NCI-H2171 treated with DMSO at 0.1 percent for 48 hours (cell line): ENCODE measurements around the gene AGRN.
A peak's percentile ranks its signal among the peaks of the same experiment; 100 is the strongest.

ENCODE experiments used
- DNase-seq: peaks from one replicate; lab custom pipeline; 2025; lab: John Stamatoyannopoulos, UW

The AGRN gene

DNA sequence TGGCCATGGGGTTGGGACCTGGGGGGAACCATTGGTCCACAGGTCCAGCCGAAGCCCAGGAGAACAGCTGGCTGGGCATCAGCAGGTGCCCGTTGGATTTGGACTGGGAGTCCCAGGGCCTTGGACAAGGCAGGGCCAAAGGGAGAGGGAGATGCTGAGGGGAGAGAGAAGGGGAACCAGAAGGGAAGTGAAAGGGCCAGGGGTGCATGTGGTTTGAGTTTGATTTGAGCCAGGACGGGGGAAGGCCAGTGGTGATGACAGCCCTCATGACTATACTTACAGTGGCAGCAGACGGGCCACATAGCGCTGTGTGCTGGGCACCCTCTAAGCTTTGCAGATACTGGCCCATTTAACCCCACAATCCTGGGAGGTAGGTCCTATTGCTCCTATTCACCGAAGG lies 18.8 kb downstream of the AGRN start:
- DNase-seq, result no peak

DNA sequence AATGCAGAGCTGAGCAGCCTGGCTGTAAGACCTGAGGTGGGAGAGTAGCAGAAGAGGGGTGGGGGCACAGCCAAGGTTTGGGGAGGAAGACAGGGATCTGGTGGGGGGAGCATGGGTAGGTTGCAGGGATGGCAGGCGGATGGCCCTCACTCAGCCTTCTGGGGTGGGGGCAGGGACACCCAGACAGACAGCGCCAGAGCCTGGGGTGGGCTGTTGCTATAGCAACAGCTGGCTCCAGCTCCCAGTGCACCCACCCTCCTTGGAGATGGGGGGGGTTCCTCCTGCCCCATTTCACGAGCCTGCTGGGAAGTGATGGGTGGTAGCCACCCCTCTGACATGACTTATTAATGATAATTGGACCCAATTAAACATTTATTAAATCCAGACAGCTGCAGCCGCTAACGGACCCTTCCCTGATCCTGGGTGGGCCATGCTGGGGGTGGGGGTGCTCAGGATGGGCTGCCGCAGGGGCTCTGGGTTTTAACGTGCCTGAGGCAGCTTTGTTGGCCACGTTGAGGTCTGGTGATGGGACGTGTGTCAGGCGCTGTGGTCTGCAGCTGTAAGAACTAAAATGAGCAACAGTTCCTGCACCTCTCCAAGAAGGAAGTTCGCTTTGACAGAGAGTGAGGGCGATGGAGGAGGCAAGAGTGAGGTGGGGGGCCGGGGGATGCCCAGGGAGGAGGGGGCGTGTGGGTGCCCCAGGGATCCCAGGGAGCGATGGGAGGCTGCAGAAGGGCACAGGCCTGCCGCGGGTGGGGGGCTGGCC lies 19.4 kb downstream of the AGRN start:
- DNase-seq, result no peak

DNA sequence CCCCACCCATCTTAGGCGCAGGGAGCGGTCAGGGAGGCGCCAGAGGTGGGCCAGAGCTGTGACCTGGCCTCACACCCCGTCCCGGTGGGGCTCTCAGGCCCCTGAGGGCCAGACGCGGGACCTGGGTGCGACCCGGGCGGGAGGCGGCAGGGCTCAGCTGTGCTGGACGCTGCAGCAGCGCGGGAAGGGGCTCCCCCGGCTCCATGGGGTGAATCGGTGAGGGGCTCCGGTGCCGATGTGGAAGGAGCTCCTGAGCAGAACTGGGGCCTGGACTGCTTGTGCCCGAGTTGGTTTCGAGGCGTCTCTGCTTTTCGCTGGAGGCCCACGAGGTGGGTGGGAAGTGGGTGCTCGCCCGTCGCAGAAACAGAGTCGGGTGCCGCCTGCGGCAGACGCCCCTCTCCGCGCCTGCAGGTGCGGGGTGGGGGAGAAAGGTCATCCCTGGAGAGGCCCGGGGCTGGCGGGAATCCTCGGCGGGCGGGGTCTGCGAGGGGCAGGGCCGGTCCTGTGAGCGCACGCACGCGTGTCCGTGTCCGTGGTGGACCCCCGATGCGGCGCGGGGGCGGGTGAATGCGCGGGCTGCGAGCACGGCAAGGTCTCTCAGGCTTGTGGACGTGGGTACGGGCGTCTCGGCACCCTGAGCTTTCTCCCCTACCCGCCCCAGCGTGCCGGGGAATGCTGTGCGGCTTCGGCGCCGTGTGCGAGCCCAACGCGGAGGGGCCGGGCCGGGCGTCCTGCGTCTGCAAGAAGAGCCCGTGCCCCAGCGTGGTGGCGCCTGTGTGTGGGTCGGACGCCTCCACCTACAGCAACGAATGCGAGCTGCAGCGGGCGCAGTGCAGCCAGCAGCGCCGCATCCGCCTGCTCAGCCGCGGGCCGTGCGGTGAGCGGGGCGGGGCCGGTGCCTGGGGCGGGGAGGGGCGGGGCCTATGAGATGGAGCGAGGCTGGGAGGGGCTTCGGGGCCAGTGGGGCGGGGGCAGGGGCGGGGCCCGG lies 20.4 kb downstream of the AGRN start:
- peak; percentile 70 for DNase-seq

DNA sequence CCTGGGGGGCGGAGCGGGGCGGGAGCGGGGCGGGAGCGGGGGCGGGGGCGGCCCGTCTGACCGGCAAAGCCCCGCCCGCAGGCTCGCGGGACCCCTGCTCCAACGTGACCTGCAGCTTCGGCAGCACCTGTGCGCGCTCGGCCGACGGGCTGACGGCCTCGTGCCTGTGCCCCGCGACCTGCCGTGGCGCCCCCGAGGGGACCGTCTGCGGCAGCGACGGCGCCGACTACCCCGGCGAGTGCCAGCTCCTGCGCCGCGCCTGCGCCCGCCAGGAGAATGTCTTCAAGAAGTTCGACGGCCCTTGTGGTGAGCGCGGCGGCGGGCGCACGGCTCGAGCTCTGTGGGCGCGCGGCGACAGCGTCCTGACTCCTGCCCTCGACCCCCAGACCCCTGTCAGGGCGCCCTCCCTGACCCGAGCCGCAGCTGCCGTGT lies 21.2 kb downstream of the AGRN start:
- no peak for DNase-seq

DNA sequence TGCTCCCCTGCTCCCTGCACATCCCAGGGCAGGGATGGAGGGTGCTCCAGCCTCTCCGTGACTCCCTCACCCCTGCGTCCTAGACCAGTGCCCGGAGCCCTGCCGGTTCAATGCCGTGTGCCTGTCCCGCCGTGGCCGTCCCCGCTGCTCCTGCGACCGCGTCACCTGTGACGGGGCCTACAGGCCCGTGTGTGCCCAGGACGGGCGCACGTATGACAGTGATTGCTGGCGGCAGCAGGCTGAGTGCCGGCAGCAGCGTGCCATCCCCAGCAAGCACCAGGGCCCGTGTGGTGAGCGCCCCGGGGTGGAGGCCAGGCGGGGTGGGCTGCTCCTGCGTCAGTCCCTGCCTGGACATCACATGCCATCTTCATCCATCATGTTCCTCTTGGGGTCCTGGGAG lies 22.0 kb downstream of the AGRN start:
- no peak for DNase-seq

DNA sequence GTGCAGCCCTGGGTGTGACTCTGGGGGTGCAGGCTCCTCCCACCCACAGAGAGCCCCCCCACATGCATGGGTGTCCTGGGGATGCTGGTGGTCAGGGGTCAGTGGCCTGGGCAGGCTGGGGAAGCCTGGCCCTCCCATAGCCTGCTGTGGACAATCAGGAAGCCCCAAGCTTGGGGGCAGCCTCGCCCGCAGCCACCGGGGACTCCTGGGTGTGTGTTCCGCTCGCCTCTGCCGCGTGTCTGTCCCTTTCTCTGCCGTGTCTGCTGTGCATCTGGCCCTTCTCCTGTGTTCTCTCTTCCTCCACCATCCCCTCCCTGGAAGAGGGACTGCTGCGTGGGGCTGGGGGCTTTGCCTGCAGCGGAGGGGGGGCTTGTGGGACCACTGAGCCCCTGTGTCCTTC lies 22.9 kb downstream of the AGRN start:
- no peak for DNase-seq

DNA sequence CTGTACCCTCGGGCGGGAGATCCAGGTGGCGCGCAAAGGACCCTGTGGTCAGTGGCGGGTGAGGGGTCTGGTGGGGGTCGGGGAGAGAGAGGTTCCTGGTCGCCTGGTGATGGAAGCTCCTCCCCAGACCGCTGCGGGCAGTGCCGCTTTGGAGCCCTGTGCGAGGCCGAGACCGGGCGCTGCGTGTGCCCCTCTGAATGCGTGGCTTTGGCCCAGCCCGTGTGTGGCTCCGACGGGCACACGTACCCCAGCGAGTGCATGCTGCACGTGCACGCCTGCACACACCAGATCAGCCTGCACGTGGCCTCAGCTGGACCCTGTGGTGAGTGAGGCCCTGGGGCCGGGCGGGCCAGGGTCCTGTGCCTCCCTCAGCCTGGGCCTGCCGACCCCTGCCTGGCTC lies 23.5 kb downstream of the AGRN start:
- no peak for DNase-seq

DNA sequence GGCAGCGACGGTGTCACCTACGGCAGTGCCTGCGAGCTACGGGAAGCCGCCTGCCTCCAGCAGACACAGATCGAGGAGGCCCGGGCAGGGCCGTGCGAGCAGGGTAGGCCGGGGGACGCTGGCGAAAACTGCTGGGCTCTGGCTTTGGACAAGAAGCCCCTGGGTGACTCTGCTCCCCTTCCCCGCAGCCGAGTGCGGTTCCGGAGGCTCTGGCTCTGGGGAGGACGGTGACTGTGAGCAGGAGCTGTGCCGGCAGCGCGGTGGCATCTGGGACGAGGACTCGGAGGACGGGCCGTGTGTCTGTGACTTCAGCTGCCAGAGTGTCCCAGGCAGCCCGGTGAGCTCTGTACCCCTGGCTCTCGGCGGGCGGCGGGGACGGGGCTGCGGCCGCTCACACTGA lies 24.0 kb downstream of the AGRN start:
- no peak for DNase-seq

DNA sequence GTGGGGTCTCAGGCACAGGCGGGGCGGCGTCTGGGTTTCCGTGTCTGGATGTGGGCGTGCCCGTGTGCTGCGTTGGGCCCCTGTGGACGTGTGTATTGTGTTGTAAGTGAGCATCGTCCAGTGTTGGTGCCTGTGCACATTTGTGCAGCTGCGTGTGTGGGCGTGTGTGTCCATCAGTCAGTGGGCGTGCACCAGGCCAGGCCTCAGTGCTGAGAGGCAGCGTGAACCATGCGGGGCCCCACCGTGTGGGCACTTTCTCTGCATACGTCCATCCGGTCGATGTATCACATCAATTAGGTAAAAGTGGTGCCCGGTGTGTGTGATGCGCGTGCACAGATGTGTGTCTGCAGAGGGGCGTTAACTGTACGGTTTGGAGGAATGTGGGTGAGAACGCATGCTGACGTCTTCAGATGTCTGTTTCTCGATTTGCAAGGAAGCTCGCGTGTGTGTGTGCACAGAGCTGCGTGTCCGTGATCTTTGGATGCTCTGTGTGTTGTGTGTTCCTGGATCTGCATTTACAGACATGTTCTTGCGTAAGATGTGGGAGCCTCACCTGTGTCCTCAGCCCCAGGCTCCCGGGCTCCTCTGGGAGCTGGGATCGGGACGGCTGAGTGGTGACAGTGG lies 24.6 kb downstream of the AGRN start:
- no peak for DNase-seq

DNA sequence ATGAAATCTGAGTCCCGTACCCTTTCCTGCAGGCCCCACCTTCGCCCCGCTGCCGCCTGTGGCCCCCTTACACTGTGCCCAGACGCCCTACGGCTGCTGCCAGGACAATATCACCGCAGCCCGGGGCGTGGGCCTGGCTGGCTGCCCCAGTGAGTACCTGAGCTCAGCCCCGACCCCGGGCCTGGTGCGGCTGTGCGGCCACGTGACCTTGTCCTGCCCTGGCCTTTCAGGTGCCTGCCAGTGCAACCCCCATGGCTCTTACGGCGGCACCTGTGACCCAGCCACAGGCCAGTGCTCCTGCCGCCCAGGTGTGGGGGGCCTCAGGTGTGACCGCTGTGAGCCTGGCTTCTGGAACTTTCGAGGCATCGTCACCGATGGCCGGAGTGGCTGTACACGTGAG lies 25.2 kb downstream of the AGRN start:
- no peak for DNase-seq

DNA sequence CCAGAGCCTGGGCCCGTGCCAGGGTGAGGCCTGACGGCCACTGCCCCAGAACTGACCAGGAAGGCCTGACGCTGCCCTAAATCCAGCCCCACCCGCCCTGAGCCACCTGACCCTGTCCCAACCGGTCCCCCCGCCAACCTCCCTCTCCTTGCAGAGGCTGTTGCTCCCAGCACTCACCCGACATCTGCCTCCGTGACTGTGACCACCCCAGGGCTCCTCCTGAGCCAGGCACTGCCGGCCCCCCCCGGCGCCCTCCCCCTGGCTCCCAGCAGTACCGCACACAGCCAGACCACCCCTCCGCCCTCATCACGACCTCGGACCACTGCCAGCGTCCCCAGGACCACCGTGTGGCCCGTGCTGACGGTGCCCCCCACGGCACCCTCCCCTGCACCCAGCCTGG lies 26.3 kb downstream of the AGRN start:
- DNase-seq, result no peak

DNA sequence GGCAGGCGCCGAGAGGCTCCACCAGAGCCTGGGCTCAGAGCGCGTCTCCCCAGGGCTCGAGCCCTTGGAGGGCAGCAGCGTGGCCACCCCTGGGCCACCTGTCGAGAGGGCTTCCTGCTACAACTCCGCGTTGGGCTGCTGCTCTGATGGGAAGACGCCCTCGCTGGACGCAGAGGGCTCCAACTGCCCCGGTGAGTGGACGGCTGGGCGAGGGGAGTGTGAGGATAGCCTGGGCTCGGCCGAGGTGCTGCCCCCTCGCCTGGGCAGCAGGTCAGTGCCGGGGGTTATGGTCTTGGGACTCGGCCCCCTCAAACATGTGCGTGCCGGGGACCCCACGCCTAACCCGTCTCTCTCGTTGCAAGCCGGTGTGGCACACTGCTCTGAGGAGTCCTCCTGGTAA lies 26.8 kb downstream of the AGRN start:
- no peak for DNase-seq

DNA sequence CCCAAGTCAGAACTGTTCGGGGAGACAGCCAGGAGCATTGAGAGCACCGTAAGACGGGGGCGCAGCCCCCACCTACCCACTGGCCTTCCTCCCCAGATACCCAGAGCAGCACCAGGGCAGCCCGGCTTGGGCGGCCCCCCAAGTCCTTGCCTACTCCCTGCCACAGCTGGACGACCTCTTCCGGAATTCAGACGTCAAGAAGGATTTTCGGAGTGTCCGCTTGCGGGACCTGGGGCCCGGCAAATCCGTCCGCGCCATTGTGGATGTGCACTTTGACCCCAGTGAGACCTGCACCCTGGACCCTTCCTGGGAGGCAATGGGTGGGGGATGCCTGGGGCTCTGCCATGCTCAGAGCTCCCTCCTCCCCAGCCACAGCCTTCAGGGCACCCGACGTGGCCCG lies 27.5 kb downstream of the AGRN start:
- no peak for DNase-seq

DNA sequence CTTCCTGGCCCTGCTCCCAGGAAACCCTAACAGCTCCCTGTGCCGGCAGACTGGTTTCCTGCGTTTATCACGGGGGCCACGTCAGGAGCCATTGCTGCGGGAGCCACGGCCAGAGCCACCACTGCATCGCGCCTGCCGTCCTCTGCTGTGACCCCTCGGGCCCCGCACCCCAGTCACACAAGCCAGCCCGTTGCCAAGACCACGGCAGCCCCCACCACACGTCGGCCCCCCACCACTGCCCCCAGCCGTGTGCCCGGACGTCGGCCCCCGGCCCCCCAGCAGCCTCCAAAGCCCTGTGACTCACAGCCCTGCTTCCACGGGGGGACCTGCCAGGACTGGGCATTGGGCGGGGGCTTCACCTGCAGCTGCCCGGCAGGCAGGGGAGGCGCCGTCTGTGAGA lies 28.0 kb downstream of the AGRN start:
- DNase-seq, result no peak

DNA sequence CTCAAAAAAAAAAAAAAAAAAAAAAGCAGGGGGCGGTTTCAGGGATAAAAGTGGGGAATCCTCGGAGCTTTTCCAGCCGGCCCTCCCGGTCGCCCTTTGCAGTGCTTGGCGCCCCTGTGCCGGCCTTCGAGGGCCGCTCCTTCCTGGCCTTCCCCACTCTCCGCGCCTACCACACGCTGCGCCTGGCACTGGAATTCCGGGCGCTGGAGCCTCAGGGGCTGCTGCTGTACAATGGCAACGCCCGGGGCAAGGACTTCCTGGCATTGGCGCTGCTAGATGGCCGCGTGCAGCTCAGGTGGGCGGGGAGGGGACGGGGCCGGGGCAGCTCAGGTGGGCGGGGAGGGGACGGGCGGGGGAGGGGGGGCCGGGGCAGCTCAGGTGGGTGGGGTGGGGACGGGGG lies 28.8 kb downstream of the AGRN start:
- no peak for DNase-seq

DNA sequence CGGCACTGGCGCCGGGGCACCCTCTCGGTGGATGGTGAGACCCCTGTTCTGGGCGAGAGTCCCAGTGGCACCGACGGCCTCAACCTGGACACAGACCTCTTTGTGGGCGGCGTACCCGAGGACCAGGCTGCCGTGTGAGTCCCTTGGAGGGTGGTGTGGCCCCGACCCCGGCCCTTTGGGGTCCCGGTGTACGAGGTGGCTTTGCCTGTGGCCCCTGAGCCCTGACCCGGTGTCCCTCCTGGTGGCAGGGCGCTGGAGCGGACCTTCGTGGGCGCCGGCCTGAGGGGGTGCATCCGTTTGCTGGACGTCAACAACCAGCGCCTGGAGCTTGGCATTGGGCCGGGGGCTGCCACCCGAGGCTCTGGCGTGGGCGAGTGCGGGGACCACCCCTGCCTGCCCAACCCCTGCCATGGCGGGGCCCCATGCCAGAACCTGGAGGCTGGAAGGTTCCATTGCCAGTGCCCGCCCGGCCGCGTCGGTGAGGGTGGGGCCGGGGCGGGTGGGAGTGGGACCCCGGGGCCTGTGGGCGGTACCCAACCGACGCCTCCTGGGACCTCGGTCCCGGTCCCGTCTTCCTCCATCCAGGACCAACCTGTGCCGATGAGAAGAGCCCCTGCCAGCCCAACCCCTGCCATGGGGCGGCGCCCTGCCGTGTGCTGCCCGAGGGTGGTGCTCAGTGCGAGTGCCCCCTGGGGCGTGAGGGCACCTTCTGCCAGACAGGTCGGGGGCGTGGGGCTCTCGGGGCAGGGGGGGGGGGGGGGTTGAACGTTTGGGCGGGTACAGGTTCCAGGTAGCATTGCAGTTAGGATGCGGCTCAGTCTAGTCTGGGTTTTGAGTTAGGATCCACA lies 29.6 kb downstream of the AGRN start:
- DNase-seq, result no peak

DNA sequence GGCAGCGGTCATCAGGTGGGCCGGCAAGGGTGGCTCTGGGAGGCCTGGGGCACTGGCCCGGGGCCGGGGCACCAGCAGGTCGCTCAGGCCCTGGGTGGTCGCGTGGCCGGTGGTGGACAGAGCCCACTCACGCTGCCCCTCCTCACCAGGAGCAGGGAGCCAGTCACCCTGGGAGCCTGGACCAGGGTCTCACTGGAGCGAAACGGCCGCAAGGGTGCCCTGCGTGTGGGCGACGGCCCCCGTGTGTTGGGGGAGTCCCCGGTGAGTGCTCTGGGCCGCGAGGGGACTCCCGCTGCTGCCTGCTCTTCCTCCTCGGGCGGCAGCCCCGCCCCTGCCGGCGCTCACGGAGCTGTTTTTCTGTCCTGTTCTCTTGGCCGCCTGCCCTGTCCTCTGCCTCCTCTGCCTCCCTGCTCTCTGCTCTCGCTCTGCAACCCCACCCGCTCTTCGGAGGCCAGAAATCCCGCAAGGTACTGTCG lies 30.7 kb downstream of the AGRN start:
- no peak for DNase-seq

DNA sequence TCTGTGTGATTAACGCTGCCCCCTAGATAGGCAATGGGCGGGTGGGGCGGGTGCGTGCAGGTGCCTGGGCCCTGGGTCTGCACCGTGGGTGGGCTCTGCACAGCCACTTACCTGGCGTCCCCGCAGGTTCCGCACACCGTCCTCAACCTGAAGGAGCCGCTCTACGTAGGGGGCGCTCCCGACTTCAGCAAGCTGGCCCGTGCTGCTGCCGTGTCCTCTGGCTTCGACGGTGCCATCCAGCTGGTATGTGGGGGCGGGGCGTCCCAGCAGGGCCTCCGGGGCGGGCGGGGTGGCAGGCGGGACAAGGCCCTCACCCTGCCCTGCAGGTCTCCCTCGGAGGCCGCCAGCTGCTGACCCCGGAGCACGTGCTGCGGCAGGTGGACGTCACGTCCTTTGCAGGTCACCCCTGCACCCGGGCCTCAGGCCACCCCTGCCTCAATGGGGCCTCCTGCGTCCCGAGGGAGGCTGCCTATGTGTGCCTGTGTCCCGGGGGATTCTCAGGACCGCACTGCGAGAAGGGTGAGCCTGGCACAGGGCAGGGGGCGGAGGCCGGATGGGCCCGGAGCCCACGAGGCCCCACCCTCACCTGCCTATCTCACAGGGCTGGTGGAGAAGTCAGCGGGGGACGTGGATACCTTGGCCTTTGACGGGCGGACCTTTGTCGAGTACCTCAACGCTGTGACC lies 31.3 kb downstream of the AGRN start:
- DNase-seq, result no peak

DNA sequence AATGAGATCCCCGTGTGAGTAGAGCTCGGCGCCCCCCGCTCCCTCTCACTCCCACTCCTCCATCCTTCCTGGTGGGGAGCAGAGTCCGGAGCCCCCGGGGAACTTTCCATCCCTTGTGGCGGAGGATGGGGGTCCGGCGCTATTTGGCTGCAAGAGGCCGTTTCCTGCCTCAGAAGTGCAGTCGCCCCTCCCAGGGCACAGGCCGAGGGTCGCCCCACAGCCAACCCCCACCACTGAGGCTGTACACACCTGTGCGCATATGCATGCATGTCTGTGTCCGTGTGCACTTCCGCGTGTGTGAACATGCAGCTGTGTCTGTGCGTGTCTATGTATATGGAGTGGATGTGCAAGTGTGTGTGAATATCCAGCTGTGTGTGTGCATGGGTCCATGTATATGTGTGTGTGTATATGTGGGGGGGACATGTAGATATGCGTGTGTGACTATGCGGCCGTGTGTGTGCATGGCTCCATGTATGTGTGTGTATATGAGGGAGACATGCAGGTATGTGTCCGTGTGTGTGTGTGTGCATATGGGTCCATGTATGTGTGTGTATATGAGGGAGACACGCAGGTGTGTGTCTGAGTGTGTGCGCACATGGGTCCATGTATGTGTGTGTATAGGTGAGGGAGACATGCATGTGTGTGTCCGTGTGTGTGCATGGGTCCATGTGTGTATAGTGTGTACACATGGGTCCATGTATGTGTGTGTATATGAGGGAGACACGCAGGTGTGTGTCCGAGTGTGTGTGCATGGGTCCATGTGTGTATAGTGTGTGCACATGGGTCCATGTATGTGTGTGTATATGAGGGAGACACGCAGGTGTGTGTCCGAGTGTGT lies 32.3 kb downstream of the AGRN start:
- no peak for DNase-seq

DNA sequence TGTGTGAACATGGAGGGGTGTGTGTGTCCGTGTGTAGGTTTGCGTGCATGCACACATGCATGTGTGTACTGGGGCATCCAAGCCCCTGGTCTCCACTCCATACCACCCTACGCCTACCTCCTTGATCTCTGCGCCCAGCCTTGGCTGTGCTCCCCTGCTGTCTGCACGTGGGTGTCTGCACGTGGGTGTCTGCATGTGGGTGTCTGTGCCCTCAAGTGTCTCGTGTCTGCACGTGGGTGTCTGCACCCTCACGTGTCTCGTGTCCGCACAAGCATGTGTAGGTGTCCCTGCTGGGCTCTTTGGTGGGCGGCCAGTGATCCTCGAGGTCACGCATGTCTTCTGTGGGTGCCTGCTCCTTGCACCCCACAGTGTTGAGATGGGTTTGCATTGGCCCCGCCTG lies 33.1 kb downstream of the AGRN start:
- no peak for DNase-seq
